NT2/D1 (cell line): ENCODE measurements around the gene LRRC10.

ENCODE experiments used
- DNase-seq: peaks from one replicate; pipeline ENCODE4 v3.0.0-alpha.2; 2011; ENCODE audit warnings: low read depth, low spot score
- H3K27me3 ChIP-seq: 2 replicates; pipeline ENCODE4 v1.6.0; 2011; ENCODE audit warnings: mild to moderate bottlenecking; ENCODE audit not compliant: insufficient read length, insufficient read depth
- H3K36me3 ChIP-seq: 2 replicates; pipeline ENCODE4 v1.6.1; 2011; ENCODE audit warnings: mild to moderate bottlenecking, low read length, mixed read lengths; ENCODE audit not compliant: insufficient read depth, insufficient read length
- H3K4me1 ChIP-seq: 2 replicates; pipeline ENCODE4 v1.5.1; 2011; ENCODE audit not compliant: insufficient read depth, insufficient read length
- H3K4me3 ChIP-seq: 2 replicates; pipeline ENCODE4 v1.5.1; 2011; ENCODE audit warnings: low read depth; ENCODE audit not compliant: insufficient read length
- H3K9ac ChIP-seq: 2 replicates; pipeline ENCODE4 v1.6.0; 2011; ENCODE audit warnings: low read depth; ENCODE audit not compliant: insufficient read length
- H3K9me3 ChIP-seq: 2 replicates; pipeline ENCODE4 v1.5.1; 2011; ENCODE audit warnings: mild to moderate bottlenecking, low read length; ENCODE audit not compliant: insufficient read depth
- SUZ12 ChIP-seq: IDR thresholded peaks from 2 replicates; pipeline ENCODE4 v1.6.1; 2011; ENCODE audit not compliant: insufficient read length, insufficient read depth; ENCODE audit errors: extremely low read depth
- YY1 ChIP-seq: IDR thresholded peaks from 2 replicates; pipeline ENCODE4 v1.6.1; 2011; ENCODE audit not compliant: insufficient read length, insufficient read depth
- ZNF274 ChIP-seq: IDR thresholded peaks from 2 replicates; pipeline ENCODE4 v1.6.1; 2011; ENCODE audit warnings: mild to moderate bottlenecking, low read depth, low read length

The LRRC10 gene

DNA sequence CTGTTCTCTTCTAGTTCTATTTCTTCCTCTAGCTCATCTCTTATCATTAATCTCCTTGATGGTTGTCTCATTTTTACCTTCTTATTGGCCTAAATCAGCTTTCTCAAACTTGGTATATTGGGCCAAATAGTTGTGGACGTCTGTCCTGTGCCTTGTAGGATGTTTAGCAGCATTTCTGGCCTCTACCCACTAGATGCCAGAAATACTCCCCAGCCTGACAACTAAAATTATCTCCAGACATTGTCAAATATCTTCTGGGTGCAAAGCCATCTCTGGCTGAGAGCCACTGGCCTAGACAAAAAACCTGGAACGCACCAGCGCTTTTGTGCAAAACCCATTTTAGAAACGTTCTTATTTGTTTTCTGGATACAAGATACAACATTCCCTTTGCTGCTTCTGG lies 38.8 kb upstream of the LRRC10 start:
- Histone ChIP-seq H3K4me3 (no peak overlapping the region), H3K9ac (no peak overlapping the region), H3K36me3 (no peaks in the 10 kb centered on the region), H3K27me3 (no peaks in the 10 kb centered on the region), H3K9me3 (no peaks in the 10 kb centered on the region), H3K4me1 (no peaks in the 10 kb centered on the region)
- DNase-seq, result no peak
- no peak for TF ChIP-seq ZNF274
- no peak for TF ChIP-seq YY1
- no peak for TF ChIP-seq SUZ12

GRCh38 chr12:69648476-69648875 lies 37.8 kb upstream of the LRRC10 start:
- no peak for DNase-seq
- Histone ChIP-seq H3K36me3 (no peaks in the 10 kb centered on the region), H3K9me3 (no peaks in the 10 kb centered on the region), H3K9ac (no peak overlapping the region), H3K4me3 (no peak overlapping the region), H3K4me1 (no peaks in the 10 kb centered on the region), H3K27me3 (no peaks in the 10 kb centered on the region)
- no peak for TF ChIP-seq ZNF274
- TF ChIP-seq YY1, result no peak
- TF ChIP-seq SUZ12, result no peak

DNA sequence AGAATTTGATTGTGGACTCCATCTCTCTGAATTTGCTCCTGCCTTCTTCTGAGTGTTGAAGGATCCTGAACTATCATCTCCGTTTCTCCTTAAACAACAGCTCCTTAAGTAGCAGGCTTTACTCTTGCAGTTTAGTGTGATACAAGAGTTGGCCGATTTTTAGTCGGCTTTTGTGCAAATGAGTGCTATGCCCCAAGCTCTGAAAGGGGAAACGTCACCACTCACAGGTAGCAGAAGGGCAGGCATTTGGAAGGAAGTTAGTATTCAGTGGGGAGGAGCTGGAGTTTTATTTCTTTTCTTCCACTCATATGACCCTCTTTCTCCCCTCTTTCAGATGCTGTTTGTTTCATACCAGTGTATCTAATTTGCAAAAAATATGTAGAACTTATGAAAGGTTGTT lies 36.5 kb upstream of the LRRC10 start:
- Histone ChIP-seq H3K36me3 (no peaks in the 10 kb centered on the region), H3K4me1 (no peaks in the 10 kb centered on the region), H3K27me3 (no peaks in the 10 kb centered on the region), H3K9me3 (no peaks in the 10 kb centered on the region), H3K9ac (no peak overlapping the region), H3K4me3 (no peak overlapping the region)
- DNase-seq, result no peak
- TF ChIP-seq ZNF274, result no peak
- TF ChIP-seq YY1, result no peak
- no peak for TF ChIP-seq SUZ12

GRCh38 chr12:69645031-69645430 lies 34.3 kb upstream of the LRRC10 start:
- Histone ChIP-seq H3K9me3 (no peaks in the 10 kb centered on the region), H3K4me1 (no peaks in the 10 kb centered on the region), H3K27me3 (no peaks in the 10 kb centered on the region), H3K4me3 (no peak overlapping the region), H3K9ac (no peak overlapping the region), H3K36me3 (no peaks in the 10 kb centered on the region)
- no peak for TF ChIP-seq SUZ12
- no peak for TF ChIP-seq YY1
- no peak for TF ChIP-seq ZNF274
- DNase-seq, result no peak

GRCh38 chr12:69644511-69644910 lies 33.8 kb upstream of the LRRC10 start:
- H3K9me3 ChIP-seq, result no peaks in the 10 kb centered on the region

GRCh38 chr12:69642531-69642930 lies 31.8 kb upstream of the LRRC10 start:
- no peaks in the 10 kb centered on the region for H3K36me3 ChIP-seq
- TF ChIP-seq ZNF274 (no peak), YY1 (no peak), SUZ12 (no peak)
- no peak overlapping the region for H3K9ac ChIP-seq
- no peak for DNase-seq
- no peaks in the 10 kb centered on the region for H3K27me3 ChIP-seq
- H3K4me3 ChIP-seq, result no peak overlapping the region
- H3K4me1 ChIP-seq, result no peaks in the 10 kb centered on the region
- no peaks in the 10 kb centered on the region for H3K9me3 ChIP-seq

More at GRCh38 chr12:69644511-69644910, 33.8 kb upstream of the LRRC10 start:
- DNase-seq, result no peak
- no peaks in the 10 kb centered on the region for H3K4me1 ChIP-seq
- H3K4me3 ChIP-seq, result no peak overlapping the region
- H3K9ac ChIP-seq, result no peak overlapping the region
- TF ChIP-seq ZNF274 (no peak), SUZ12 (no peak), YY1 (no peak)
- no peaks in the 10 kb centered on the region for H3K27me3 ChIP-seq
- no peaks in the 10 kb centered on the region for H3K36me3 ChIP-seq

DNA sequence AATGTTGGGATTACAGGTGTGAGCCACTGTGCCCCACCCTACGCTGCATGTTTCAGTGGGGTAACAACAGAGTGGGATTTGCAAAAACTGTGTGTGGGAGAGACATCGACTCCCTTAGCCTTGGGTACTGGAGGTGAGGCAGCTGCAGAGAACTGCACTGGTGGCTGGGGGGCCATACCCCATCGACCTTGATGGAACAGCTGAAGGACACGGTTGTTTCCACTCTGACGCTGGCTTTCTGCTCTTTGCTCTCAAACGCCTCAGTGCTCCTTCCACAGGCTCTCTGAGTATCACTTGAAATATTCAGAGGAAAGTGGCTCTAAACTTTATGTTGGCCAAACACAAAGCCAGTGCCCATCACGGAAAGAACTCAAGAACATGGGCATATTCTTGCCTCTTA lies 30.8 kb upstream of the LRRC10 start:
- Histone ChIP-seq H3K36me3 (no peaks in the 10 kb centered on the region), H3K9me3 (no peaks in the 10 kb centered on the region), H3K4me1 (no peaks in the 10 kb centered on the region), H3K4me3 (no peak overlapping the region), H3K9ac (no peak overlapping the region), H3K27me3 (no peaks in the 10 kb centered on the region)
- TF ChIP-seq ZNF274, result no peak
- DNase-seq, result no peak
